Measurements from ENCODE around the gene ANXA4.
"Not testable (repeated sequence)": the region's sequence is repeated elsewhere in the genome, so short reads cannot be mapped to it uniquely, and the experiment has no call there.

ANXA4 gene

GRCh38 chr2:69829256-69830044 lies 87.5 kb downstream of the ANXA4 start, which contains the start of gene GMCL1:
GMCL1 (plus strand) TSS chr2:69829660; CDS start chr2:69829893, 233 bp downstream.
- no peaks in the 10 kb centered on the region for H3K9me3 ChIP-seq
- peak within 1 kb of the TSS; percentile 93 for H3K27ac ChIP-seq
- H3K4me3 ChIP-seq (ENCODE audit: low read depth in 1 of 2, low read length in 1 of 2): peak within 1 kb of the TSS; percentile 93
- no peaks in the 10 kb centered on the region for H3K27me3 ChIP-seq
- H3K36me3 ChIP-seq: peaks cover 8% of the 10 kb centered on the region
- TF ChIP-seq CTCF (IDR thresholded peaks at IDR 0.05): peak; percentile 51
- peaks cover 38 to 39% of the 10 kb centered on the region in 2 experiments for H3K4me1 ChIP-seq (ENCODE audit: control insufficient read depth in 1 of 2, insufficient read depth in 1 of 2, low read depth in 1 of 2, low read length in 1 of 2)

- peaks cover 38 to 39% of the 10 kb centered on the region in 2 experiments for H3K4me1 ChIP-seq (ENCODE audit: control insufficient read depth in 1 of 2, insufficient read depth in 1 of 2, low read depth in 1 of 2, low read length in 1 of 2)
Measured at GRCh38 chr2:69830045-69830905, 88.3 kb downstream of the ANXA4 start.

GRCh38 chr2:69830906-69831241 lies 88.9 kb downstream of the ANXA4 start:
- H3K4me1 ChIP-seq (ENCODE audit: control insufficient read depth in 1 of 2, insufficient read depth in 1 of 2, low read depth in 1 of 2, low read length in 1 of 2): peaks cover 38 to 41% of the 10 kb centered on the region in 2 experiments
- H3K36me3 ChIP-seq, H3K27me3 ChIP-seq, H3K9me3 ChIP-seq: not testable (repeated sequence)
- H3K27ac ChIP-seq: peak overlapping the region; percentile 93
- H3K4me3 ChIP-seq (ENCODE audit: low read depth in 1 of 2, low read length in 1 of 2): peak overlapping the region; percentile 93

More at GRCh38 chr2:69830045-69830905, 88.3 kb downstream of the ANXA4 start:
- H3K27me3 ChIP-seq: no peaks in the 10 kb centered on the region
- H3K27ac ChIP-seq: peak overlapping the region; percentile 93
- peak overlapping the region; percentile 93 for H3K4me3 ChIP-seq (ENCODE audit: low read depth in 1 of 2, low read length in 1 of 2)
- H3K36me3 ChIP-seq: peaks cover 8% of the 10 kb centered on the region
- no peak for TF ChIP-seq CTCF (IDR thresholded peaks at IDR 0.05)
- H3K9me3 ChIP-seq: no peaks in the 10 kb centered on the region

GRCh38 chr2:69831354-69831905 lies 89.5 kb downstream of the ANXA4 start:
- H3K36me3 ChIP-seq: peaks cover 8% of the 10 kb centered on the region
- no peaks in the 10 kb centered on the region for H3K9me3 ChIP-seq
- H3K4me3 ChIP-seq (ENCODE audit: low read depth in 1 of 2, low read length in 1 of 2): no peak overlapping the region
- TF ChIP-seq CTCF (IDR thresholded peaks at IDR 0.05): no peak
- H3K27ac ChIP-seq: peak overlapping the region; percentile 4
- H3K4me1 ChIP-seq (ENCODE audit: control insufficient read depth in 1 of 2, insufficient read depth in 1 of 2, low read depth in 1 of 2, low read length in 1 of 2): peaks cover 38 to 41% of the 10 kb centered on the region in 2 experiments
- no peaks in the 10 kb centered on the region for H3K27me3 ChIP-seq

- Histone ChIP-seq H3K36me3 (peaks cover 16% of the 10 kb centered on the region), H3K27me3 (no peaks in the 10 kb centered on the region), H3K4me3 (ENCODE audit: low read depth in 1 of 2, low read length in 1 of 2) (no peak overlapping the region), H3K27ac (no peak overlapping the region), H3K4me1 (ENCODE audit: control insufficient read depth in 1 of 2, insufficient read depth in 1 of 2, low read depth in 1 of 2, low read length in 1 of 2) (peaks cover 34 to 36% of the 10 kb centered on the region in 2 experiments), H3K9me3 (no peaks in the 10 kb centered on the region)
- TF ChIP-seq CTCF (IDR thresholded peaks at IDR 0.05): no peak
Measured at GRCh38 chr2:69833752-69834151, 91.8 kb downstream of the ANXA4 start.
